Right cardiac atrium (tissue), 5 donors: ENCODE results near the gene LY86. TPM values are rescaled to one million over a fixed set of nuclear protein-coding genes. Genes with fewer than 3 reads are reported as not detected.

ENCODE experiments used
- ATAC-seq, 2 donors: fragments of 200-7000 bp; cut with Tn5 transposase; one replicate each; pipeline versions ENCODE4 v1.8.0 to v1.9.1; 2020; ENCODE audit warnings: moderate library complexity in 2 of 2, mild to moderate bottlenecking in 1 of 2
- DNase-seq, 3 donors: peaks; one replicate each; pipeline ENCODE4 v3.0.0-alpha.2; 2020
- H3K27ac ChIP-seq: one replicate; pipeline ENCODE4 v1.5.1; 2013; ENCODE audit warnings: mild to moderate bottlenecking, low read length, control low read depth, moderate library complexity
- H3K27me3 ChIP-seq: one replicate; pipeline ENCODE4 v1.6.1; 2013; ENCODE audit not compliant: control insufficient read depth, insufficient read depth
- H3K4me1 ChIP-seq: one replicate; pipeline ENCODE4 v1.6.1; 2013; ENCODE audit warnings: low read length; ENCODE audit not compliant: control insufficient read depth, insufficient read depth
- H3K4me3 ChIP-seq: one replicate; pipeline ENCODE4 v1.5.1; 2013; ENCODE audit warnings: low read length, control low read depth
- H3K9me3 ChIP-seq: one replicate; pipeline ENCODE4 v1.6.1; 2013; ENCODE audit warnings: low read length; ENCODE audit not compliant: control insufficient read depth
- WGBS: extraction: QIAGEN DNeasy Blood & Tissue Kit; methylation state at CpG from one replicate; pipeline ENCODE4 v1.1.7; 2013; 5-methylcytosine and 5-hydroxymethylcytosine counted together
- intact Hi-C, 4 donors: fragments of 100-400 bp; cut with DNase I; formaldehyde crosslinking; loops; one replicate each; pipeline versions ENCODE4 v1.11.0 to v1.14.0; 2022 to 2023
- polyA plus RNA-seq: library from polyadenylated mRNA; stranded (reverse); fragments of 200-250 nt; gene quantifications from one replicate; pipeline ENCODE4 v1.2.3, GENCODE V29; 2013
- total RNA-seq, 4 donors: library from RNA; stranded (reverse); fragmentation: NEBNext Ultra II Directional; extraction: Animal tissue kit (Norgen Biotek cat#: 25700); gene quantifications; one replicate each; pipeline ENCODE4 v1.2.1, GENCODE V29; 2021
- donor health status: healthy with polysubstance abuse.
- donor health status: DM: no; HTN: yes; CAD: no.
- donor health status: DM: no; HTN: no; CAD: no.
- donor health status: DM: no; HTN: yes; CAD: no; lungs with severe emphysema.
- donor health status: DM: yes; HTN: yes; CAD: no.

The LY86 gene
- total and polyA plus RNA-seq, 5 donors = 1.7 to 4.1 (median 2.3) TPM

GRCh38 chr6:6623553-6623952 lies 35.0 kb downstream of the LY86 start:
- WGBS = 26% methylated on average over 1 of the region's 1 CpG
- H3K4me1 ChIP-seq = peaks cover 5% of the 10 kb centered on the region
- H3K4me3 ChIP-seq = no peak overlapping the region
- ATAC-seq (peak in 1 of 2 donors; percentile 70), DNase-seq (no peak)
- no peaks in the 10 kb centered on the region for H3K27me3 ChIP-seq
- intact Hi-C loops = no loop called here
- peak overlapping the region; percentile 38 for H3K27ac ChIP-seq
- H3K9me3 ChIP-seq = no peaks in the 10 kb centered on the region

DNA sequence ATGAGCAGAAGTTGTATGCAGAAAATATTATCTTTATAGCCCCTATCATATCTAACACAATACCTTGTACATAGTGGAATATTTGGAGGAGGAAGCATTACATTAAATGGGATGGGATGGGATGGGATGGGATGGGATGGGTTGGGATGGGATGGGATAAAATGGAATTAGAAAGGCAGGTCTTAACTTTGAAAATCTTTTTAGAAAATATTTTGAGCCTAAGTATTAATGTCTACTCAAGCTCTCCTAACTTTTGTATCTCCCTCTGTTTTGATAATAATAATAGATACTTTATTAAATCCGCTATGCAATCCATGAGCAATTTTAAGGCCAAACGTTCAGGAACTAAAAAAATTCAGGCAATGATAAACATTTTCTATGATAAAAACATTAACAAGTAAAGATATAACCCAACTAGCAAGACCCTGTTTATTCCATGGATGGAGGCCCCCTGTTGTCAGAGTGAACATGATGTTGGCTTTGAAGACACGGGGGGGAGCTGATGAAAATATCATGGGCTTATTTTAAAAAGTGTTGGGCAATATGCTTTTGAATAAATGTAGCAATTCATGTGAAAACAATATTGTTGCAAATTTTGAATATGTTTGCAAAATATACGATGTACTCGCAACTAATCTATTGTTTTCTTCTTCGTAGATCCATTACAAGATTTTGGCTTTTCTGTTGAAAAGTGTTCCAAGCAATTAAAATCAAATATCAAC lies 35.9 kb downstream of the LY86 start:
- no peak for ATAC-seq

DNA sequence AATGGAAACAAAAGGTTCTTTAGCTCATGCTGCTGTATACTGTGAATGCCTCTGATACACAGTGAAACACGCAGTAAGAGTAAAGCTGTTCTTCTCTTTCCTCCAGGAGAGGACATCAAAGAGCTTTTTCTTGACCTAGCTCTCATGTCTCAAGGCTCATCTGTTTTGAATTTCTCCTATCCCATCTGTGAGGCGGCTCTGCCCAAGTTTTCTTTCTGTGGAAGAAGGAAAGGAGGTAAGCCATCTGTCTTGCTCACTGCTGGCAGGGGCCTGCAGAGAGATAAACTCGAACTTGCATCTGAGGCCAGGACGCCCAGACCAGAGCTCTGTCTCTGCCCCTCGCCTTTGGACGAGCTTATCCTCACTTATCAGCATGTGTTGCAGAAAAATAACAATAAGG lies 37.7 kb downstream of the LY86 start:
- no peak for DNase-seq
- no peak overlapping the region for H3K4me3 ChIP-seq
- no peaks in the 10 kb centered on the region for H3K9me3 ChIP-seq
- no peaks in the 10 kb centered on the region for H3K27me3 ChIP-seq
- H3K4me1 ChIP-seq = peaks cover 2% of the 10 kb centered on the region
- WGBS = 61% methylated on average over 6 of the region's 6 CpGs
- no peak for ATAC-seq
- no peak overlapping the region for H3K27ac ChIP-seq
- intact Hi-C loops = no loop called here

More for the DNA sequence above, 35.9 kb downstream of the LY86 start:
- WGBS = 87% methylated on average over 6 of the region's 6 CpGs
- Histone ChIP-seq H3K9me3 (no peaks in the 10 kb centered on the region), H3K4me1 (peaks cover 5% of the 10 kb centered on the region), H3K4me3 (no peak overlapping the region), H3K27ac (no peak overlapping the region), H3K27me3 (no peaks in the 10 kb centered on the region)
- intact Hi-C loops = no loop called here
- no peak for DNase-seq

GRCh38 chr6:6629402-6629801 lies 40.9 kb downstream of the LY86 start:
- H3K4me1 ChIP-seq = no peaks in the 10 kb centered on the region
- H3K4me3 ChIP-seq = no peak overlapping the region
- no peaks in the 10 kb centered on the region for H3K9me3 ChIP-seq
- H3K27ac ChIP-seq = no peak overlapping the region
- no peak for DNase-seq
- ATAC-seq = no peak
- 64% methylated on average over 2 of the region's 2 CpGs for WGBS
- intact Hi-C loops = no loop called here
- H3K27me3 ChIP-seq = no peaks in the 10 kb centered on the region

GRCh38 chr6:6631053-6631452 lies 42.5 kb downstream of the LY86 start:
- DNase-seq = no peak
- intact Hi-C loops = no loop called here
- Histone ChIP-seq H3K27ac (no peak overlapping the region), H3K9me3 (no peaks in the 10 kb centered on the region), H3K27me3 (no peaks in the 10 kb centered on the region), H3K4me3 (no peak overlapping the region), H3K4me1 (no peaks in the 10 kb centered on the region)
- ATAC-seq = no peak
- WGBS = 66% methylated on average over 3 of the region's 3 CpGs

GRCh38 chr6:6631534-6632276 lies 43.2 kb downstream of the LY86 start:
- no peak for DNase-seq
- H3K4me3 ChIP-seq = no peak overlapping the region
- WGBS = 51% methylated on average over 2 of the region's 2 CpGs
- no peak for ATAC-seq
- H3K9me3 ChIP-seq = no peaks in the 10 kb centered on the region
- intact Hi-C loops = no loop called here
- H3K27ac ChIP-seq = no peak overlapping the region
- H3K4me1 ChIP-seq = no peaks in the 10 kb centered on the region
- H3K27me3 ChIP-seq = no peaks in the 10 kb centered on the region

DNA sequence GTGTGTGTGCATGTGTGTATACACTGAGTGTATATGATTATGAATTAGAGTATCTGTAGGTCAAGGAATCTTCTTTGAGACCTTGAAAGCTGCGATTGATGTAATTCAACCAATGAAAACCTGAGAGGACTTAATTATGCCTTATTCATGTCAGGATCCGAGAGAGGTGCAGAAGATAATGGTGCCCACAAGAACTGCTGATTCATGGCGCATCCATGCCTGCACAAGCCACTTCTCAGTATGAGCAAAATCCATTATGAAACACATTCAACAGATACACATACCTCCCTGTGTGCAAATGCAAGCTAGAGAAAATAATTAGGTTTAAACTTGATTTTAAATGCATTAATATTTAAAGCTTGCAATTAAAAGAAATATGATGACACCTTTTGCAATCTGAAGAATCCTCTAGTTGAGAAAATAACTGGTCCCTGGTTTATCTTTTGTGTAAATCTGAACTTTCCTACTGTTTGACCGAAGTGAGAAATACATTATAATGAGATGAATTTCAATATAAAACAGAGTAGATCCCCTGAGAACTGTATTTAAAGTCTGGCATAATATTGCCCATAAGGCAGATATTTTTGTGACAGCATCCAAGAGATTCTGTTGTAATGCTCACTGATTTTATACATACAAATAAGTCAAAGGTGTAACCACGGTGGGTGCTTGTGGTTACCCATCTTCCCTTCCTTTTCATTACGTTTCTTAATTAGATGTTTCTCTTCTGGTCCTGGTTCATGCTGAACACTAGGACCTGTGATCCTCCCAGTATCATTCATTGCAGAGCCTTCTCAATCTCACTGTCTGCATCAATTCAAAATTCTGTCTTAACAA lies 45.6 kb downstream of the LY86 start:
- no peaks in the 10 kb centered on the region for H3K27me3 ChIP-seq
- ATAC-seq (no peak), DNase-seq (no peak)
- no peak overlapping the region for H3K4me3 ChIP-seq
- H3K4me1 ChIP-seq = no peaks in the 10 kb centered on the region
- intact Hi-C loops = no loop called here
- no peak overlapping the region for H3K27ac ChIP-seq
- H3K9me3 ChIP-seq = no peaks in the 10 kb centered on the region
- WGBS = 92% methylated on average over 6 of the region's 6 CpGs

DNA sequence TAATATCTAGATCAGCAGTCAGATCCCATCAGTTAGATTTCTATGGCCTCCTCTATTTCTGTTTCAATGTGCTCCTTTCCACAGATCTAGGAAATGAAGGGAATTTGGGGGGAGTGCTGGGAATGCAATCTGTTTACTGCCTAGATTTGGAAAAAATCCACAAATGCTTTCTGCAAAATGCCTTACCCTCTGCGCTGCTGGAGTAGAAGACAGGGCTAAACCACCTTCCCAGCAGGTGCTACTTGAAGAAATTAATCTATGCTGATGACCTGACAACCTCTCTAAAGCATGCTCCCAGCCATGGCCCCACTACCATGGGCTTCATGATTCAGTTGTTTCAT lies 46.2 kb downstream of the LY86 start:
- Histone ChIP-seq H3K27me3 (no peaks in the 10 kb centered on the region), H3K27ac (no peak overlapping the region), H3K4me1 (no peaks in the 10 kb centered on the region), H3K4me3 (no peak overlapping the region), H3K9me3 (no peaks in the 10 kb centered on the region)
- ATAC-seq = no peak
- intact Hi-C loops = no loop called here
- WGBS = 89% methylated on average over 1 of the region's 1 CpG
- DNase-seq = no peak

DNA sequence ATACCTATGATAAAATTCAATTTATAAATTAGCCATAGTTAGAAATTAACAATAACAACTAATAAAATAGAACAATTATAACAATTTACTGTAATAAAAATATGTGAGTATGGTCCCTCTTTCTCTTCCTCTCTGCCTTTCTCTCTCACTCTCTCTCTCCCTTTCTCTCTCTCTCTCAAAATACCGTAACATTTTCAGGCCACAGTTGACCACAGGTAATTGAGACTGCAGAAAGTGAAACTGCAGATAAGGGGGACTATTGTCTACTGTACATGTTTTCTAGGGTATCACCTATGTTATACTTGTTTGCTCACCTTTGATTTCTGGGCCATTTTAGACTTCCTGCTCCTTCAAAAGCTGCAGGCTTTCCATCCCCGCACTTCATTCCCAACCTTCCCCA lies 46.8 kb downstream of the LY86 start:
- Histone ChIP-seq H3K4me3 (no peak overlapping the region), H3K27me3 (no peaks in the 10 kb centered on the region), H3K9me3 (no peaks in the 10 kb centered on the region), H3K4me1 (no peaks in the 10 kb centered on the region), H3K27ac (no peak overlapping the region)
- DNase-seq (no peak), ATAC-seq (no peak)
- WGBS = 94% methylated on average over 2 of the region's 2 CpGs
- intact Hi-C loops = no loop called here

GRCh38 chr6:6635869-6636268 lies 47.3 kb downstream of the LY86 start:
- DNase-seq (no peak), ATAC-seq (no peak)
- Histone ChIP-seq H3K27me3 (no peaks in the 10 kb centered on the region), H3K27ac (no peak overlapping the region), H3K4me3 (no peak overlapping the region), H3K9me3 (no peaks in the 10 kb centered on the region), H3K4me1 (no peaks in the 10 kb centered on the region)
- WGBS = 90% methylated on average over 3 of the region's 3 CpGs
- intact Hi-C loops = no loop called here

- Histone ChIP-seq H3K4me1 (no peaks in the 10 kb centered on the region), H3K4me3 (no peak overlapping the region), H3K9me3 (no peaks in the 10 kb centered on the region), H3K27me3 (no peaks in the 10 kb centered on the region), H3K27ac (no peak overlapping the region)
- WGBS = 96% methylated on average over 4 of the region's 4 CpGs
- ATAC-seq = no peak
- no peak for DNase-seq
- intact Hi-C loops = no loop called here
Measured at GRCh38 chr6:6639572-6639971, 51.1 kb downstream of the LY86 start.
